HEK293 (cell line): ENCODE data around the gene GPX3.

ENCODE experiments used
- CTCF ChIA-PET: fragments of 350-600 bp; formaldehyde crosslinking; extraction: SDS; loops from one replicate; lab custom pipeline; 2021; ENCODE audit warnings: antibody characterized with exemption; lab: Yijun Ruan, JAX
- POLR2A ChIA-PET: fragments of 300-600 bp; formaldehyde crosslinking; extraction: SDS; loops from one replicate; lab custom pipeline; 2020; ENCODE audit warnings: antibody characterized with exemption, inconsistent platforms; lab: Yijun Ruan, JAX
- H3K27ac ChIP-seq: fragments of 200-500 bp; sonication (Bioruptor generic); 2 replicates; pipeline ENCODE4 v1.5.1; 2014; ENCODE audit warnings: low read depth, low read length, control low read depth, inconsistent platforms; ENCODE audit errors: extremely low read depth
- H3K36me3 ChIP-seq, 2 experiments: fragments of 200-500 bp in 1 of 2; sonication (Bioruptor generic) in 1 of 2; 1 replicate in 1 of 2; 2 replicates in 1 of 2; pipeline ENCODE4 v1.5.1; 2014 to 2017; ENCODE audit warnings: inconsistent platforms in 2 of 2, low read length in 2 of 2; ENCODE audit not compliant: control insufficient read depth in 2 of 2, insufficient read depth in 1 of 2
- H3K4me1 ChIP-seq: fragments of 200-500 bp; sonication (Bioruptor generic); 2 replicates; pipeline ENCODE4 v1.5.1; 2014; ENCODE audit warnings: mild to moderate bottlenecking, low read length, inconsistent platforms; ENCODE audit not compliant: control insufficient read depth, insufficient read depth
- H3K4me3 ChIP-seq: 2 replicates; pipeline ENCODE4 v1.5.1; 2011; ENCODE audit warnings: low read depth, mild to moderate bottlenecking, control low read depth, low read length, moderate library complexity
- H3K9me3 ChIP-seq: fragments of 200-500 bp; sonication (Bioruptor generic); 2 replicates; pipeline ENCODE4 v1.5.1; 2014; ENCODE audit warnings: low read depth, low read length, inconsistent platforms; ENCODE audit not compliant: control insufficient read depth, insufficient read depth
- AEBP2 ChIP-seq: fragments of 450-650 bp; formaldehyde crosslinking; IDR thresholded peaks from 2 replicates; pipeline ENCODE4 v1.5.1; 2016; ENCODE audit warnings: missing biosample characterization, missing genetic modification characterization, borderline replicate concordance
- EGR2 ChIP-seq: fragments of 450-650 bp; formaldehyde crosslinking; IDR thresholded peaks from 2 replicates; pipeline ENCODE4 v1.5.1; 2016; ENCODE audit warnings: low read depth, missing biosample characterization, missing genetic modification characterization
- GLI2 ChIP-seq: fragments of 450-650 bp; formaldehyde crosslinking; IDR thresholded peaks from 2 replicates; pipeline ENCODE4; 2017; ENCODE audit warnings: missing biosample characterization, missing genetic modification characterization, low read depth, borderline replicate concordance
- GLI4 ChIP-seq: fragments of 450-650 bp; formaldehyde crosslinking; IDR thresholded peaks from 2 replicates; pipeline ENCODE4 v1.5.1; 2016; ENCODE audit warnings: missing biosample characterization, missing genetic modification characterization
- IKZF3 ChIP-seq: fragments of 450-650 bp; IDR thresholded peaks from 2 replicates; pipeline ENCODE4 v1.5.0; 2018; ENCODE audit warnings: missing biosample characterization, mild to moderate bottlenecking, missing genetic modification characterization, moderate library complexity
- PBX3 ChIP-seq: sonication (generic); formaldehyde crosslinking; IDR thresholded peaks from 2 replicates; pipeline ENCODE4 v1.8.1; 2022; ENCODE audit warnings: mild to moderate bottlenecking, moderate library complexity, missing genetic modification reagents
- SP2 ChIP-seq: fragments of 450-650 bp; formaldehyde crosslinking; IDR thresholded peaks from 2 replicates; pipeline ENCODE4 v1.5.1; 2016; ENCODE audit warnings: missing biosample characterization, missing genetic modification characterization
- ZFHX2 ChIP-seq: fragments of 450-650 bp; formaldehyde crosslinking; conservative IDR thresholded peaks from 2 replicates; pipeline ENCODE4 v1.5.1; 2016; ENCODE audit warnings: missing biosample characterization, missing genetic modification characterization
- ZNF114 ChIP-seq: fragments of 450-650 bp; formaldehyde crosslinking; IDR thresholded peaks from 2 replicates; pipeline ENCODE4 v1.5.0; 2017; ENCODE audit warnings: missing biosample characterization, missing genetic modification characterization
- ZNF155 ChIP-seq: fragments of 450-650 bp; formaldehyde crosslinking; IDR thresholded peaks from 2 replicates; pipeline ENCODE4 v1.5.1; 2016; ENCODE audit warnings: missing biosample characterization, missing genetic modification characterization
- ZNF302 ChIP-seq: fragments of 450-650 bp; formaldehyde crosslinking; IDR thresholded peaks from 2 replicates; pipeline ENCODE4 v1.5.1; 2016; ENCODE audit warnings: missing biosample characterization, missing genetic modification characterization, low read depth
- ZNF311 ChIP-seq: fragments of 450-650 bp; formaldehyde crosslinking; IDR thresholded peaks from 2 replicates; pipeline ENCODE4 v1.5.1; 2017; ENCODE audit warnings: missing biosample characterization, missing genetic modification characterization, borderline replicate concordance
- ZNF324 ChIP-seq: fragments of 450-650 bp; formaldehyde crosslinking; IDR thresholded peaks from 2 replicates; pipeline ENCODE4 v1.5.1; 2016; ENCODE audit warnings: missing biosample characterization, missing genetic modification characterization
- ZNF362 ChIP-seq: fragments of 450-650 bp; formaldehyde crosslinking; IDR thresholded peaks from 2 replicates; pipeline ENCODE4 v1.5.1; 2016; ENCODE audit warnings: missing biosample characterization, missing genetic modification characterization
- ZNF37A ChIP-seq: fragments of 450-650 bp; IDR thresholded peaks from 2 replicates; pipeline ENCODE4 v1.5.1; 2018; ENCODE audit warnings: missing biosample characterization, missing genetic modification characterization
- ZNF670 ChIP-seq: fragments of 450-650 bp; formaldehyde crosslinking; IDR thresholded peaks from 2 replicates; pipeline ENCODE4 v1.5.1; 2016; ENCODE audit warnings: missing biosample characterization, missing genetic modification characterization, low read depth
- ZNF747 ChIP-seq: fragments of 450-650 bp; formaldehyde crosslinking; IDR thresholded peaks from 2 replicates; pipeline ENCODE4 v1.5.1; 2016; ENCODE audit warnings: missing biosample characterization, missing genetic modification characterization
- ZNF777 ChIP-seq: fragments of 450-650 bp; formaldehyde crosslinking; IDR thresholded peaks from 2 replicates; pipeline ENCODE4 v1.5.1; 2017; ENCODE audit warnings: missing biosample characterization, missing genetic modification characterization, borderline replicate concordance
- ZSCAN16 ChIP-seq: fragments of 450-650 bp; formaldehyde crosslinking; IDR thresholded peaks from 2 replicates; pipeline ENCODE4 v1.5.1; 2016; ENCODE audit warnings: missing biosample characterization, missing genetic modification characterization
- ZSCAN23 ChIP-seq: fragments of 450-650 bp; formaldehyde crosslinking; IDR thresholded peaks from 2 replicates; pipeline ENCODE4 v1.5.1; 2016; ENCODE audit warnings: missing biosample characterization, missing genetic modification characterization
- ZSCAN4 ChIP-seq: fragments of 450-650 bp; formaldehyde crosslinking; IDR thresholded peaks from 2 replicates; pipeline ENCODE4 v1.5.1; 2017; ENCODE audit warnings: missing biosample characterization, missing genetic modification characterization
- TF ChIP-seq, protein P1 (sequence below): fragments of 450-650 bp; formaldehyde crosslinking; IDR thresholded peaks from 2 replicates; pipeline ENCODE4 v1.5.1; 2016; ENCODE audit warnings: missing biosample characterization, missing genetic modification characterization

GPX3 gene

GRCh38 chr5:151065609-151066008 lies 45.2 kb downstream of the GPX3 start:
- H3K4me3 ChIP-seq, result no peak overlapping the region
- CTCF ChIA-PET, result interaction anchor here (0.6 to 1.9 kb wide), 7 partner anchors 14 to 458 kb away, joined by 3 to 7 read pairs (median 3); no protein-coding TSS in a partner anchor
- H3K4me1 ChIP-seq, result no peaks in the 10 kb centered on the region
- TF ChIP-seq ZSCAN4 (tag by site-specific recombination), result no peak
- no peak for TF ChIP-seq GLI2 (tag by site-specific recombination)
- no peak for TF ChIP-seq ZNF324
- TF ChIP-seq SP2 (tag by site-specific recombination), result no peak
- TF ChIP-seq ZNF302 (tag by site-specific recombination), result no peak
- TF ChIP-seq PBX3 (CRISPR knock-in tag), result no peak
- POLR2A ChIA-PET, result no interaction called here
- H3K27ac ChIP-seq, result no peak overlapping the region
- peaks cover 6 to 44% of the 10 kb centered on the region in 2 experiments; a peak in 2 of 3 replicates for H3K36me3 ChIP-seq
- no peaks in the 10 kb centered on the region for H3K9me3 ChIP-seq

DNA sequence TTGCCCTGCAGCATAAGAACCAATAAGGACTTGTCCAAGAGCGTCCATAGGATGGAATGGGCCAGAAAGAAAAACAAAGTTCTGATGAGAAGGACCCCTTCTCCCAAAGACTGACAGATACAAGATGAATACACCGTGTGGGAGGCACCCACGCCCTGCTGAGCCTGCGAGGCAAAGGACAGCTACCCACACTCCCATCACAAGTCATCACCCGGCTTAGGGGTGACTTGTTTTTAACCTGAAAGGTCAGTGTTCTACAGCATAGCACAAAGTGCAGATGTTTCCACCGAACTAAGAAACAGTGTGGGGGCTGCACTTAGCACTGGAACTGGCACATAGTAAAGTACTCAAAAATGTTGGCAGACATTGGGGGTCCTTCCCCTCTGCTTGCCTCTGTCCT lies 46.5 kb downstream of the GPX3 start:
- ChIA-PET CTCF (no interaction called here), POLR2A (no interaction called here)
- H3K9me3 ChIP-seq, result no peaks in the 10 kb centered on the region
- TF ChIP-seq ZFHX2 (tag by site-specific recombination) (0 out of 2 replicates have a peak, but pooled peaks have one; percentile 24), EGR2 (tag by site-specific recombination) (0 out of 2 replicates have a peak, but pooled peaks have one; percentile 24)
- TF ChIP-seq, protein P1, sequence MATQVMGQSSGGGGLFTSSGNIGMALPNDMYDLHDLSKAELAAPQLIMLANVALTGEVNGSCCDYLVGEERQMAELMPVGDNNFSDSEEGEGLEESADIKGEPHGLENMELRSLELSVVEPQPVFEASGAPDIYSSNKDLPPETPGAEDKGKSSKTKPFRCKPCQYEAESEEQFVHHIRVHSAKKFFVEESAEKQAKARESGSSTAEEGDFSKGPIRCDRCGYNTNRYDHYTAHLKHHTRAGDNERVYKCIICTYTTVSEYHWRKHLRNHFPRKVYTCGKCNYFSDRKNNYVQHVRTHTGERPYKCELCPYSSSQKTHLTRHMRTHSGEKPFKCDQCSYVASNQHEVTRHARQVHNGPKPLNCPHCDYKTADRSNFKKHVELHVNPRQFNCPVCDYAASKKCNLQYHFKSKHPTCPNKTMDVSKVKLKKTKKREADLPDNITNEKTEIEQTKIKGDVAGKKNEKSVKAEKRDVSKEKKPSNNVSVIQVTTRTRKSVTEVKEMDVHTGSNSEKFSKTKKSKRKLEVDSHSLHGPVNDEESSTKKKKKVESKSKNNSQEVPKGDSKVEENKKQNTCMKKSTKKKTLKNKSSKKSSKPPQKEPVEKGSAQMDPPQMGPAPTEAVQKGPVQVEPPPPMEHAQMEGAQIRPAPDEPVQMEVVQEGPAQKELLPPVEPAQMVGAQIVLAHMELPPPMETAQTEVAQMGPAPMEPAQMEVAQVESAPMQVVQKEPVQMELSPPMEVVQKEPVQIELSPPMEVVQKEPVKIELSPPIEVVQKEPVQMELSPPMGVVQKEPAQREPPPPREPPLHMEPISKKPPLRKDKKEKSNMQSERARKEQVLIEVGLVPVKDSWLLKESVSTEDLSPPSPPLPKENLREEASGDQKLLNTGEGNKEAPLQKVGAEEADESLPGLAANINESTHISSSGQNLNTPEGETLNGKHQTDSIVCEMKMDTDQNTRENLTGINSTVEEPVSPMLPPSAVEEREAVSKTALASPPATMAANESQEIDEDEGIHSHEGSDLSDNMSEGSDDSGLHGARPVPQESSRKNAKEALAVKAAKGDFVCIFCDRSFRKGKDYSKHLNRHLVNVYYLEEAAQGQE (tag by site-specific recombination), result no peak
- no peak overlapping the region for H3K27ac ChIP-seq
- no peaks in the 10 kb centered on the region for H3K4me1 ChIP-seq
- peaks cover 0 to 36% of the 10 kb centered on the region in 2 experiments; a peak in 1 of 3 replicates for H3K36me3 ChIP-seq
- no peak overlapping the region for H3K4me3 ChIP-seq

DNA sequence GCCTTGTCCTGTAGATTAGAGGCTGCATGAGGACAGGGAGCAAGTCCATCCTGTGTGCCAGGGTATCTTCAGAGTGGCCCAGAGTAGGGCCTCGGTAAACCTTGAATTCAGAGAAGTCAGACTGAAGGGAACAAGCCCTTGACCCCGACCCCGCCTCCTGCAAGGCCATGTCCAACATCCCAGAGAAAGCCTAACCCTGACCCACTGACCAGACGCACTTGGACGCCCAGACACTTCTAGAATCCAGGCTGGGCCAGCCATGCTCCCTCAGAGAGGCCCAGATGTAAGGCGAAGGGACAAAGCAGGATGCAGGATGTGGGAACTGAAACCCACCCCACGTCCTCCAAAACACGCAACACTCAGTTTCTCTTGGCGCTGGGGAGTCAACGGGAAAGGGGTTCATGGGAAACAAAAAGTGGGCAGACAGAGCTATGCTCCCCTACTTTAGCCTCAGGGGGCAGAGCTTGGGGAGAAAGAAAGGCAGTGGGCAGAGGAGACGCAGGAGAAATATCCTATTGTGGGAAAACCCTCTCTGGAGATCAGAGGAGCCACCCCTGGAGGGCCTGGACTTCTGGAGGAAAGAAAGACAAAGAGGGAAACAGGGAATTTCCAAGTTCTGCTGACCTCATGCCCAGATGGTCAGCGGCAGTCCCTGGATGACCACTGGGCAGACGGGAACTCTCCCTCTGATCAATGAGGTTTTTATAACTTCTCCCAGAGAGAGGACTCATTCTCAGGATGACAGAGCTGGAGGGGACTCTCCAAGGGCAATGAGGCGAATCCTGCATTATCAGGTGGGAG lies 47.4 kb downstream of the GPX3 start:
- TF ChIP-seq ZNF362 (tag by site-specific recombination) (no peak), ZNF777 (tag by site-specific recombination) (no peak), AEBP2 (no peak), ZSCAN23 (tag by site-specific recombination) (no peak), ZNF155 (tag by site-specific recombination) (no peak), ZNF670 (tag by site-specific recombination) (no peak), ZNF311 (tag by site-specific recombination) (no peak), ZNF747 (no peak), ZNF114 (tag by site-specific recombination) (no peak), ZSCAN16 (tag by site-specific recombination) (no peak), ZNF37A (no peak), IKZF3 (tag by site-specific recombination) (no peak), GLI4 (tag by site-specific recombination) (no peak)
- TF ChIP-seq, all 188 proteins: peak for 0
- CTCF ChIA-PET, result interaction anchor here (0.9 to 2.5 kb wide), 2 partner anchors 16 to 20 kb away, joined by 5 to 8 read pairs; no protein-coding TSS in a partner anchor
- Histone ChIP-seq H3K27ac (no peak overlapping the region), H3K9me3 (no peaks in the 10 kb centered on the region), H3K4me1 (no peaks in the 10 kb centered on the region), H3K36me3 (peaks cover 0 to 27% of the 10 kb centered on the region in 2 experiments; a peak in 1 of 3 replicates), H3K4me3 (no peak overlapping the region)
- POLR2A ChIA-PET, result no interaction called here
